ENCODE results near the gene TSPYL4.
"Not testable (repeated sequence)": the region's sequence is repeated elsewhere in the genome, so short reads cannot be mapped to it uniquely, and the experiment has no call there.

Gene TSPYL4

DNA sequence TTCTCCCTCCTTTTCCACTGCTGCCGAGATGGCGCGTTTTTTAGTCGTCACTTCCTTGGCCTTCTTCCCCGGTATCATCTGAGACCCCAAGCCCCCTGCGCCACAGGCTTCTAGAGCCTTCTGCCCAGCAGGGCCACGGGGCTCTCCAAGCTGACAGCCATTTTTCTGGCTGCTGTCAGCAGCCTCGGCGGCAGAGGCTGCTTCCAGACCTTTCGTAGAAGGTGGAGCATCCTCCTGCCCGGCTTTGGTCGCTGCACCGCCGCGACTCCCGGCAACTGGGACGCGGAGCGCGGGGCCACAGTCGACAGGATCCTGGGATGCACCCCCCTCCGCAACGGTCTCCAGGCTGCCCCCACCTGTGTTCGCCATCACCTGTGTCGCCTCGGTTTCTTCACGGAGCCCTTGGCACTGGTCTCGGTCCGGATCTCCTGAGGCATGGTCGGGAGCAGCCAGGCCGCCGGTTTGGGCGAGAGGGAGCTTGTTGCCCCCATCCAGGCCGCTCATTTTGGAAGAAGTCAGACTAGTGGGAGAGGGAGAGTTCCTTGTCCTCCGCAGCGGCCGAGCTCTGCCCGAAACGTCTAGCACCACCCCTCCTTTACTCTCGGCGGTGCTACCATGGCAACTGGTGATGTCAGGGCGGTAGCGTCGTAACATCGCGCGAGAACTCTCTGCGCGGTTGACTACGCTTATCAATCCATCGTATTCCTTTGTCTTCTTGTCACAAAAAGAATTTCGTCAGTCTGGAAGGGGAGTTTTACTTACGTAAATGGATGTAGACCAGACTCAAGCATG lies at the start of gene TSPYL4:
Gene TSPYL4, minus strand, starts transcription at position 571 of the 792 bp plus-strand sequence. Its CDS starts 67 bp downstream, at position 504.
- peak; percentile 82 to 89 for DNase-seq

DNA sequence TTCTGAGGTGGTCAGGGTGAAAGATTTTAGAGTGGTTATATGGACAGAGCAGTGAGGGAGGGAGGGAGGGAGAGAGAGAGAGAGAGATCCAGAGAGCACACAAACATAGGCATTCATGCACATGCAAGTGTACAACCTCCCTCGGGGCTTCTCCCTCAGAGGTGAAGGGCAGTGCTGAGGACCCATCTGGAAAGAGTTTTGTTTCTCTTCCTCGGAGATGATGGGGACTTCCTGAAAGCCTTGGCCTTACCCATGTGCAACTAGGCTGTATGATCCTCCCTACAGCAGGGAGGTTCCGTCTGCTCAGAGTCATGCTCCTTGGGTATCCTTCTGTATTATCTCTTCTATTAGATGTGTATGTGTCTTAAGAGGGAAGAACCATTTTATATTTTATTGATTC lies 47.2 kb upstream of the TSPYL4 start:
- DNase-seq: no peak

DNA sequence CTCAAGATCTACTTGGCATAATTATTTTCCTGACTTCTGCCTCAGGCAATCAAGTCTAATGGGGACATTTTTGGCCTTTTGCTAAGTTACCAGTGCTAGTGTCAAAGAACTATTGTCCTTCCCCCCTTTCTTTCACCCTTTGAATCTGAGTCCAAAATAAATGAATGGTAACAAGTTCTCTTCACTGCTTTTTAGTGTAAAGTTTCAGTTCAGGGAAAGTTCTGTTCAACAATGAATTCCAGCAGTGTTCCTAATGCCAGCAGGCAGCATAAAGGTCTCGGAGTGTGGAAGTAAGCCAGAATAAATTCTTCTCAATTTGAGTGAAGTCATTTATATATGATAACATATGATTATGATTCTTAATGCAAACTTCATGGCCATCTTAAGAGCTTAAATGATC lies 46.7 kb upstream of the TSPYL4 start:
- DNase-seq: no peak

DNA sequence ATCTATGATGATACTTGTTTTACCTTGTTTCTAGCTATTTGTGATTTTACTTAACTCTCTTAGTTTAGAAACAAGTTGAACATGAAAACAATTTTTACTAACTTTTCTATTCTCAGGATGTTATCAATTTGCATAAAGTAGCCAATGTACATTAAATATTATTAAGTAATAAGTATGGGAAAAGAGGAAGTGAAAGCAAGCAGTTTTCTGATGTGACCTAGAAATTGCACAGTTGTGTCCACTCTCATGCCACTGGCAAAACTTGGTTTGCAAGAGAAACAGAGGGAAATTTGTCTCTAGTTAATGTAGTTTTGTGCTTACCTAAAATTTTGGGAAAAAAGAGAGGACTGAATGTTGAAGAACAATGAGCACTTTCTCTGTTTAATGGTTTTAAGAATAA lies 45.1 kb upstream of the TSPYL4 start:
- no peak for DNase-seq

DNA sequence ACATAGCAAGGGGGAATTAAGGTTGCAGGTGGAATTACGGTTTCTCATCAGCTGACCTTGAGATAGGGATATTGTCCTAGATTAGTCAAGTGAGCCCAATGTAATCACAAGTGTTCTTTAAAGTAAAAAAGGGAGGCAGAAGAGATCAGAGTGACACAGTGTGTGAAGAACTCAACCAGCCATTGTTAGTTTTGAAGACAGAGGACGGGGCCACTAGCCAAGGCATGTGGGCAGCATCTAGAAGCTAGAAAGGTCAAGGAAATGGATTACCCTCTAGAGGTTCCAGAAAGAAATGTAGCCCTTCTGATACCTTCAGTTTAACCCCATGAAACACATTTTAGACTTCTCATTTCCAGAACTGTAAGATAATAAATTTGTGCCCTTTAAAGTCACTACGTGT lies 44.4 kb upstream of the TSPYL4 start:
- no peak for DNase-seq

DNA sequence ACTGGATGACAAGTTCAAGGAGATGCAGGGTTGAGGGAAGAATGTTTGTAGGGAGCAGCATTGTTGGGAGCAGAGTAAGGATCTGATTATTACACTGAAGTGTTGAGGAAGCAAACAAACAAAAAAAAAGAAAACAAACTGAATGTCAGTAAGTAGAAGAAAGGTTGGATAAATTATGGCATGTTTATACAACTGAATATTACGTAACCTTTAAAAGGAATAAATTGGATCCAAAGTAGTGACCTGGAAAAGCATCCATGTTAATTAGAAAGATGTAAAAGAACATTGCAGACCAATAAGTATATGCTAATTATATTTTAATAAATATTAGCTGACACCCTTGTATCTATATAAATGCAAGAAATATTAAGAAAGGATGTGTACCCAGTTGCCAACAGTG lies 38.7 kb upstream of the TSPYL4 start:
- DNase-seq: no peak

DNA sequence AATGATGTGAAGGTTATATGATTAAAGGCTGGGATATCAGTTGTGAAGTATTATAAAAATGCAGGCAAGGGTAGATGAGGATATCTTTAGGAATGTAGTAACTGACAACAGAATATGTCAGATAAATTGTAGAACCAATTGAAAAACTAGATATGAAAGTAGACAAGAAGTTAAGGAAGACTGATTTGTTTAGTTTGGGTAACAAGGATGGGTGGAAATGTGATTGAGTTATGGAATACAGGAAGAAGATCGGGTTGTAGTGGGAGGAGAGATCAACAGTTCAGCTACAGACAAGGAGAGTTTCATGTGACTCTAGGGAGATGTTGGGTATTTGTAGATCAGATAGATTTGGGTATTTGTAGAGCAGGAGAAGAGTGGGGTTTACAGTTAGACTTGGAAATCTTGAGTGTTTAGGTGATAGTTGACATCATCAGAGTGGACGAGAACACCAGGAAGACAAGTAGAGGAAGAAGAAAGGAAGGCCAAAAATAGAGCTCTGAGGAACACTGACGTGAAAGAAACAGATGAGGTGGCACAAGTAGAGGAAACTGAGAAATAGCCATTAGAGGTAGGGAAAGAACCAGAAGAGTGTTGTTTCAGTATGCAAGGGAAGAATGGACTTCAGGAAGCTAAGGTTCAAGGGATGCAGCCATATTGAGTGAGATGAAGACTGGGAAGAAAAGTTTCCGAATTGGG lies 38.0 kb upstream of the TSPYL4 start:
- DNase-seq: no peak

DNA sequence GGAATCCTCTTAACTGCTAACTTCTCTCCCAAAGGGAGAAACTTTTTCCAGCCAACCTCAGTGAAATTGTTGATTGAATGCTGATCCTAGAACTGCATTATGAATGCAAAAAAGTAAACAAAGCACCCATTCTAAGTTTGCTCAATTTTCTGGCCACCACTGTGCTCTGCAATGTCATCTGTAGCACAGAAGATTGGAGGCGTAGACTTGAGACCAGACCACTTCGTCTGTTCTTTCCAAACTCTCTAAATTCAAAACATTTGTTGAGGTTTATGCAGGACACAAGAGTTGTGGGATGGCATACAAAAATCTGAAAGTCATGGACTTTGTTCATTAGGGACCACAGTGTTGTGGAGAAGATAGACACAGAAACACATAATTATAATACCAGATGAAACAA lies 36.9 kb upstream of the TSPYL4 start:
- DNase-seq: no peak

DNA sequence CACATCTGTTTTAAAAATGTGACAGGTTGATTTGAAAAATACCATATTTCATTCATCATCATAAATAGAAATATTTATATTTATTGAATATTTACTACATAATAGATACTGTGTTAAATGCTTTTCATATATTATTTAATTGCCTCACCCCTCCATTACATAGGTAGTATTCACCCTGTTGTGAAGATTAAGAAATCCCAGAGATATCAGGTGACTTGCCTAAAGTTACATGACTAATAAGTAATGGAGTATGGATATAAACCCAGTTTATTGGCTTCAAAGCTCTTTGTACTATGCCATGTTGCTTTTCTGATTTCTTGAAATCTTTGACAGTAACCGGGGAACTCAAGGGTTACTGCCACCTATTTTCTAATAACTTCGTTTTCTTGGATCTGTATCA lies 36.0 kb upstream of the TSPYL4 start:
- no peak for DNase-seq

DNA sequence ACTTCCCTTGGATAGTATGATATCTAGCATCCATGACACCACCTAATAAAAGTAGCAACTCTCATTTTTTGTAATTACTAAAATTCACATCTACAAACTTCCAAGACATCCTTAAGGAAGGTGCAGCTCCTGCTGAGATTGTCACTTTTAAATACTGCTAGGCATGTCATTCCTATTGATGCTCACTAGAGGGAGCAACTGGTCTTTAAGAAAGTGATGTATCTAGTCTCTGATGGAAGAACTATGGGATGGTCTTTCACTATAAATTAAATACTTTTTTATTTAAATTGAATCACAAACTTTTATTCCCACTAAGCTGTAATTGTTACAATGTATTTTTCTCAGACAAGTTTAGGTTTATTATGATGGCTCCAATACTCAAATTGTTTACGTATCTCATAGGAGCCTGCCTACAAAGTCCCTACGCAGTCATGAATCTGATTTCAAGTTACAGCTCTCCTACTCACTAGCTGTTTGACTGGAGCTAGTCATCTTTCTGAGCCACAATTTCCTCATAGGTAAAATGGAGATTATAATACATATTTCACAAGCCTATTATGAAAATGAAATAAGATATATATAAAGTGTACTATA lies 33.9 kb upstream of the TSPYL4 start:
- DNase-seq: no peak

DNA sequence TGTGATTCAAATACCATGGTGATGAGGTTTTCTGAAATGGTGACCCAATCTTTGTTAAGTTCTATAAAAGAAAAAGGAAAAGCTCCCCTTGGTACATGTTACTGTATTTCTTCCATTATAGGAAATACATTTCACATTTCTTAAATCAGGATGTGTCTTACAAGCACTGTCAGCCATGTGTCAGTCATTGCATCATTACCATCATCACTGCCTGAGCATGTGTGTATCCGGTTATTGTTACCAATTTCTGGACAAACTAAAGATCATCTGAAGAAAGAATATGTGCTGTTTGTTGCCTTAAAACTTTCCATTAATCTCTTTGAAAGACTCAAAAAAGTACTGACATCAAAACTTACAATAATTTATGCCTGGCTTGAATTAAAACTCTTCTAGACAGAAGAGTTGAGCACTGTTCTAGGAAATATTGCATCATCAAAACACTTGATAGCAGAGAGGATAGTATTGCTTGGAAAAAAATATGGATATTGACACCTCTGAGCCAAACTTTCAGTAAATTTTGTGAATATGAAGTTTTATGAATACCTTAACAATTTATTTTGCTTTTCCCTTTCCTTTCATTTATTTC lies 33.0 kb upstream of the TSPYL4 start:
- DNase-seq: no peak

DNA sequence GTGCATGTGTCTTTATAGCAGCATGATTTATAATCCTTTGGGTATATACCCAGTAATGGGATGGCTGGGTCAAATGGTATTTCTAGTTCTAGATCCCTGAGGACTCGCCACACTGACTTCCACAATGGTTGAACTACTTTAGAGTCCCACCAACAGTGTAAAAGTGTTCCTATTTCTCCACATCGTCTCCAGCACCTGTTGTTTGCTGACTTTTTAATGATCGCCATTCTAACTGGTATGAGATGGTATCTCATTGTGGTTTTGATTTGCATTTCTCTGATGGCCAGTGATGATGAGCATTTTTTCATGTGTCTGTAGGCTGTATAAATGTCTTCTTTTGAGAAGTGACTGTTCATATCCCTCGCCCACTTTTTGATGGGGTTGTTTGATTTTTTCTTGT lies 31.1 kb upstream of the TSPYL4 start:
- DNase-seq: not testable (repeated sequence)

DNA sequence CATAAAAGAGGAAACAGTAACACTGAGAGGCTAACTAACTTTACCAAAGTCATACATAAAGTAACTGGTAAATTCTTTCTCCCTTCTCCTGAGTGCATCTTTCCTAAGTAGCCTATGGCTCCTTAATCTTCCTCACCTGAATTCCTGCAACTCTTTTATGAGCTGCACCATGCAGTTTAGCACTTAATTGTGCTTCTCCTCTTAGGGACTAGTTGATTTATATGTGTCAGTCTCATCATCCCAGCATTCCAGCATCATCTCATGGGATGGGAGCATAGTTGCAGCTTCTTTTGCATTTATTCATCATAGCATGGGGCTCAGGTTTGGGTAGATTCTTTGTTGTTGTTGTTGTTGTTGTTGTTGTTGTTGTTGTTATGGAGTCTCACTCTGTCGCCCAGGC lies 29.3 kb upstream of the TSPYL4 start:
- DNase-seq: no peak

DNA sequence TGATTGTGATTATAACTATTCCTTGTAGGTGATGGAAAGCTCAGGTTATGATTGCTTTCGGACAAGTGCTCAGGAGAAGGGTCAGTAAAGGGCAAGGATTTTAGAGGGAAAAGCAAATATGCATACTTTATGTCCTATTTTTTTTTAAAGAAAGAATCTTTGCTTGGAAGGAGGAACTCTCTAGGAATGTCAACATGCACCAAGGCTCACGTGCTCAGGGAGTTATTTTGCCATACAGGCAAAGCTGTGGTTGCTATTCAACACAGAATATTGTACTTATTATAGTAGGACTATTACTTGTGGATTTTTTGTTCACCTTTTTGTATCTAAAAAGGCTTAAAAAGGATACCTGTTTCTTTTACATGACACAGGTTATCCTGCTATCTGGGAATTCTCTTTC lies 28.8 kb upstream of the TSPYL4 start:
- DNase-seq: no peak

DNA sequence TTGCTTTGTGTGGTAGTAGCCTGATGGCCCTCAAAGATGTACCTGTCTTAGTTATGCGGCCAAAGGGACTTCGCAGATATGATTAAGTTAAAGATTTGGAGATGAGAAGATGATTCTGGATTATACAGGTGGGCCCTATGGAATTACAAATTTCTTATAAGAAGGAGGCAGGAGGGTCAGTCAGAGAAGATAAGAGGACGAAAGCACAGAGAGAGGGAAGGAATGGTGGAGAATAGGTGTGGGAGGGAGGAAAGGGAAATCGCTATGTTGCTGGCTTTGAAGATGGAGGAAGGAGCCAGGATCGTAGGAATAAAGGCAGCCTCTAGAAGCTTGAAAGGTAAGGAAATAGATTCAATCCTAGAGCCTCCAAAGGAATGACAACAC lies 27.1 kb upstream of the TSPYL4 start:
- no peak for DNase-seq

DNA sequence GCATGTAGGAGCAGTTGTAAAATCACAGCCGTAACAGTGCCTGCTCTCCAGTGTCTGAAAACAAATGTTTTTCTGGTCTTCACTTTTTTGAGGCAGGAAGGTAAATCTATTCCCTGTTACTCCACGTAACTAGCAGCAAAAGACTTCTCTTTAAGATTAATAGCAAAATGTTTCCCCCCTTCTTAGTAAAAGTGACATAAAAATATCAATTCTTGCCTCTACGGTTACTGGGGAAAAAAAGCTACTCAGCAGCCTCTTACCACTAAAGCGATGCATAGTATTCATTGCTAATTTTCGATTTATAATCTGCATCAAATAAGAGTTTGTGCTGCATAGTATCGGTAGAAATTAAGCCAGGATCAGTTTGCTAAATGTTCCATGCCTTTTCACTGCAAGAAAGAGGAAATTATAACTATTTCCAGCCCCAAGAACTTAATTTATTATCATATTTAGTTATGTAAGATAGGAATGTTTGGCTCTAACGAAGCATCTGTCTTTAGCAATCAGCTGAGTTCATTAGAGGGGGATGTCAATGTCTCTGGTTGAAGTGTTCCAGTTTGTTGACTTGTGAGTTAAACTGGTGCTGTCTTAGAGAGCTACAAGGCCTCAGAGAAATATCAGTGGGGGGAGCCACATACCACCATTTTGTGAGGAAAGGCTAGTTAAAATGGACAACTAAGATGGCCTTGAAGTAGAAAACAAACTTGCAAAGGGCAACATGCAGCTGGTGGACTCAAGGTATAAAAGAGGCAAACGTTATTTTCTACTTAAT lies 26.5 kb upstream of the TSPYL4 start:
- no peak for DNase-seq

DNA sequence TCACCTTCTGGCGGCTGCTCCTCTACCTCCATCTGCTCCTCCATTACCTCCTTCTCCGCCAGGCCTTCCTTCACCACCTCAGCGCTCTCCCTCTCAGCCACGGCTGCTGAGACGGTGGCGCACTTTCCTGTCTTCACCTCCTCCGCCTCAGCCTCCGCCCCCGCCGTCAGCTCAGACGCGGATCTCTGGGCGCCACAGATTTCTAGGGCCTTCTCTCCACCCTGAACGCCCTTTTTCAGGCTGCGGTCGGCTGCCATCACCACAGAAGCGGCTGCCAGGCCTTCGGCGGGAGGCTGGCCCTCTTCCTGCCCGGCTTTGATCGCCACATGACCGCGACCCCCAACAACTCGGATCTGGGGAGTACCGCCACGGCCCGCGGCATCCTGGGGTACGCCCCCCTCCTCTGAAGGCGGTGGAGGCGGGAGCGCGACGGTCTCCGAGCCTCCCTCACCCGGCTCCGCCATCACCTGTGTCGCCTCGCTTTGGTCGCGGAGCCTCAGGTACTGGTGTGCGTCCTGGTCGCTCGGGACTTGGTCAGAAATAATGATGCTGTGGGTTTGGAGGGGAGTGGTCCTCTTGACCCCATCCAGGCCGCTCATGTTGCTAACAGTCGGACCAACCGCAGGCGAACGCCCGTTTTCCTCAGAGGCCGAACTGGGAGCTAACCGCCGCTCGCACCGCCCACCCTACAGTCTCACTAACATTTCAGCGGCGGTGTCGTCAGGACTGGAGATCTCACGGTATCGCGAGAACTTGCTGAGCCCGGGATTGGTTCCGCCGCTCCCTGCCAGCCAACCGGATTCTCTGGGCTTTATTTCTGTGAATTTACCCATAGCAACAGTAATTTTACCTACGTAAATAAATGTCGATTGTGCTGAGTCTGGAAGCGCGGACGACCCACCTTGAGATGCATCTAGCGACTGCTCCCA lies 25.6 kb upstream of the TSPYL4 start, which contains the start of gene TSPYL1:
Gene TSPYL1, minus strand, starts transcription at position 699 of the 929 bp plus-strand sequence. Its CDS starts 100 bp downstream, at position 599.
- DNase-seq: peak; percentile 78 to 87

DNA sequence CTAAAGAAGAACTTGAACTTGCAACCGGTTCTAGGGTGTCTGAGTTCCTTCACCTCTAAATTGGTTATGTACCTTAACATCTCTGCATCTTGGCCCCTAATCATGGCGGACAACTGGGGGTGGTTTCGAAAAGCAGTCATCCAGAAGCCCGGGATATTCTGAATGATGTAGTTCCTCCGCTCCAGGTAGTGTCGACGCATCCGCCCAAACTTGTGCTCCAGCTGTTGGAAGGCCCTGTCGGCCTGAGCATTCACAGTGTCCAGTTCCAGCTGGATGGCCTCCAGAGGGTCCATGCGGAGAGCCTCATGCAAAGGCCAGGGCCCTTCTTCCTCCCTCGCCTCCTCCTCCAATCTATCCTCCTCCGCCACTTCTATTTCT lies 25.0 kb upstream of the TSPYL4 start:
- DNase-seq: no peak

DNA sequence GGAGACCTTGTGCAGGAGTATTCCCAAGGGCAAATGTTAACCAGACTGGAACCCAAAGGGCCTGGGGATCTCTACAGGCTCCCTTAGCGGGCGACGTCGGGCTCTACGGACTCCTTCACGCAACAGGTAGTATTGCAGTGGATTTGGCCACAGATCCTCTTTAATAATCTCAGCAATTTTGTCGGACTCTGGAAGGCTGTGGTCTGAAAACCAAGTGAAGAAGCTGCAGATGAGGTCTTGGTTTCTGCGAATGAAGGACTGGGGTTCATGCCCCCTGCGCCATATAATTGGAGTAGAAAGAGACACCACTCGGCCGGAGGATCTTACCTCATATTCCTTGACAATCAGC lies 24.6 kb upstream of the TSPYL4 start:
- DNase-seq: no peak

DNA sequence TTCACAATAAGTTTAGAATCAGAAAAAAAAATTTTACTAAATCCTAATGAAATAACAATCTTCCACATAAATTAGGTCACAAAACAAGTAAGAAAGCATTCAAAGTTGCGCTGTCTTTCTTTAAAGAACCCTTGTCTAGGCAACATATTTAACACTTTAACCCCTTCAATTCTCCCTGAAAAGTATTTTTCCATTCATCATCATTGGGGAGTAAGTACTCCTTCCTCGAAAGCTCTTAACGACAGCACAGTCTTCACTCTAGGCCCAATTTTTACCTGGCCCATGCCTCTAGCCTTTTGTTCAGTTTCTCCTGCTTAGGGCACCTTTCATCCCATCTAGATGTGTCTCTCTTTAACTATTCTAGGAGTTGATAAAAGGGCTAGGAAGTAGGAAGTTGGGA lies 23.2 kb upstream of the TSPYL4 start:
- DNase-seq: no peak

DNA sequence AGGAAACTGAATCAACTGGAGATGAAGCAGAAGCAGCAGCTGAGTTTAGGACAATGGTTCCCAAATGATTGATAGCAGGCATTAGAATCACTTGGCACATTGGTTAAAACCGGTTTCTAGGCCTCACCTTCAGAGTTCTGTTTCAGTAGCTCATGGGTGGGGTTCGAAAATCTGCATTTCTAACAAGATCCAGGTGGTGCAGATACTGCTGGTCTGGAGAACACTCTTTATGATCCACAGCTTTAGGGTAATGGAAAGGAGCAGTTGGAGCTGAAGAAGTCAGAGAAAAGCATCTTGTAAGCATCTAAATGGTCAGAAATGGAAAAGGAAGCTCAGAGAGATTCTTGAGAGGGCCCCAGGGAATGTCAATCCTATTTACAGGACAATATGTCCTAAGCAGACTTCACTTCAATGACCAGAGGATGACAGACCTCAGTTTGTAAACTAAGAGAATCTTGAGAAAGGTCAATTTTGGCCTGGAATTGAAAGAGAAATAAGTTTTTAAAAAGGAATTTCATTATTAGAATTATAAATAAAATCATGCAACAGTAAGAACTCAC lies 17.4 kb upstream of the TSPYL4 start:
- no peak for DNase-seq
